GM19240 (cell line): ENCODE measurements around the gene TBX18.

Experiments used
- DNase-seq: peaks from one replicate; pipeline ENCODE4 v3.0.0; 2011; ENCODE audit warnings: low spot score; ENCODE audit not compliant: insufficient read length

Gene TBX18

DNA sequence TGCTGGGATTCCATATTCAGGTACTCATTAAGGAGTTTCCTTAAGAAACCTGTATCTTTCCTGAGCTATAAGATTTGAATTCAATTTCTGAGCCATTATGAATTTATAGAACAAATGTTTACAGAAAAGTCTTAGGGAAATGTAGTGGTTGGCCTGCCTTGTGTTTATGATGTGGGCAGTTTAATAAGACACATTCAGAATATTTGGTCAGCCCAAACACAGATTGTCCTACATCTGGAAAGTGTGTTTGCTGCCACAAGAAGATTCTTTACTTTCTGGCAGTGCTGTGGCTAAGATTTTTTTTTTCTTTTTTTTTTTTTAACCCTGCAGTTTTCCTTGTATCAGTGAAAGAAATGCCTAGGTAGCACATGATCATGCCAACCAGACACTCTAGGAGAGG, 15.2 kb downstream of the TBX18 start:
- no peak for DNase-seq

DNA sequence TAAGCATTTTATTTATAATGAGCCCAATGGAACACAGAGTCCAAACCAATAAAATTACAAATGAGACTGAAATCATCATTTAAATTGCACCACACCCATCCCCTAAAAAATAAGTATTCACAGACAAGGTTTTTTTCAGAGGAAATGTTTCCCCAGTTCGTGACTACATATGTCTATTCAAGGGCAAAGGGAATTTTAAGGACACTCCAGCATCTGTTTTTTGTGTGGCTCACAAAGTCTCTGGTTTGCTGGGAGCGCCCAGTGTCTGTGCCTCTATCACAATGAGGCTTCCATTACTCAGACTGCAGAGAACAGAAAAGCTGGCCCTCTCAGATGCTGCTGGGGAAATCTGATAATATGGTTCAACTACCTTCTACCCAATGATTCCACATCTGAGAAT, 16.0 kb downstream of the TBX18 start:
- no peak for DNase-seq

DNA sequence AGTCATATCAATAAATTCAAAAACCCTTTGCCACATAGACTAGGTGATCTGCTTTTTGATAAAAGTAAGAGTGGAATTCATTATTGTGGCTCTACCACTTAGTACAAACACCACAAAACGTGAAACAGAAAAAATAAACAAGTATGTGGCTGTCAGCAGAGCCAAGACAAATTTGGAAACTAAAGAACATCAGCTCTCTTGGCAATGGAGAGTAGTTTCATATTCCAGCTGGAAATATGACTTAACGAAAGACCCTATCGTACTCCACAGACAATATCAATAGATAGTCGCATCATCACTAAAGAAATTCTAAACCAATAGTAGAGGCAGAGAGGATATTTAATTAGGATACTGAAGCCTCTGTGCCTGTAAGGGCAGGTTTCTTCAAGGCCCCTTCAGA, 20.8 kb downstream of the TBX18 start:
- DNase-seq = no peak

DNA sequence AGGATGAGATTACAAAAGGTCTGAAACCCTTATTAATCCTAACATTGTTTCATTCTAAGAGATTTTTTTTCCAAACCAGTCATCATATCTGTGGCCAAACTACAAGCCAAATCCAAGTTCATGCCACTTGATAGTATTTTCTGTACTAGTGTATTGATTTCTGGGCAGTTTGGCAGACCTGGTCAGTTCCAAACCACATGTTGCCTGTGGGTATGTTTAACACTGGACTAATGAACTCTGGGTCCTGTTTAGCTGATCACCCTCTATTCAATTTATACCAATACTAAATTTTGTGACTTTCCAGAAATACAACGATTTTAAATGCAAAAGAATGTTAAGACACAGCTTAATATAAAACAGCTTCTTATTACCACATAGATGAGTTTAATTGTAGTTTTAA, 24.0 kb downstream of the TBX18 start:
- DNase-seq = no peak

DNA sequence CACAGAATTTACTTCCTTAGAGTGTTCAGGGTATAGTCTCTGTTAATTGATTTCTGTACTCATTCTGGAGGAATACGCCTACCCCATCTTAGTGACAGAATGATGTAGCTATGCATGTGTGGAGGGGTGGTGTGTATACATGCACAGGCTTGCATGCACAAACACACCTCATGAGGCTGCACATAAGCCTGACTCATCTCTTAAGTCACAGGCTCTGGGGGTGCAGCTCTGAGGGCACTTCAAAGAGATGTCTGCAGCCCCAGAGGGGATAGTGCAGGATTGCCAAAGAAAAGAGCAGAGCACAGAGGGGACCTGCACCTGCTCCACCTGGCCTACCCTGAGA, 24.6 kb downstream of the TBX18 start:
- DNase-seq = no peak

DNA sequence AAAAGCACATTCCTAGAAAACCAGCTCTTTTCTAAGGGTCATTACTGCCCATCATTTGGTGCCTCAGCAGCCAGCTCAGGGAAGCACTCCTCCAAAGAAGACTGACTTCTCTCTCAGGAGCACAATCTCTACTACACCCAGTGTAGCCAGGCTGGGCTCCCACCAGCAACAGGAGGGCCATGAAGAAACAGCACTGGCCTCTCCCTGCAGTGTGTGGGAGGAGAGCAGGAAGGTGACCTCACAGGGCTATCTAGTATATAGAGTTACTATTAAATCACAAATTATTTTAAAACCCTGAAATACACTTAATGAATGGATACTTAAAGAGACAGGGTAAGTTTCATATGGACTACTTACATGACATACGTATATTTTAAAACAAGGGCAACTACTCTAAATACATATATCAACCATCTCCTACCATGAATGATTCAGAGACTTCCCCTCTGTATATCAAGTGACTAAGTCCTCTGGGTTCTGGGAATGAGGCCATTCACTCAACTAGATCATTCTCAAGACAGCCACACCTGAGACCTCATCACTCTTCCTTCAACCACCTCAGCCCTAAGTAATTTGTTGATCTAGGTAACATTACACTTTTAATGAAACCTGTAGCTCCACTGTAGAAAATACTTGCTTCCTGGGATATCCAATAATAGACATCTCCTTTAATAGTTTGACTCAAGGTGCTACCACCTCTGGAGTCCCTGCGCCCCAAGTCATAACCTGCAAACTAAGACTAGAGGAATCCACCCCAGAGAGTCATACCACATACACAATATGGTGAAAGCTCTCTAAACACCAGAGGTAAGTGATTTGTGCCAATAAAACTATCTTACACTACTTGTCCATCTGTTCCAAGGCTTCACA, 25.2 kb downstream of the TBX18 start:
- DNase-seq = no peak

DNA sequence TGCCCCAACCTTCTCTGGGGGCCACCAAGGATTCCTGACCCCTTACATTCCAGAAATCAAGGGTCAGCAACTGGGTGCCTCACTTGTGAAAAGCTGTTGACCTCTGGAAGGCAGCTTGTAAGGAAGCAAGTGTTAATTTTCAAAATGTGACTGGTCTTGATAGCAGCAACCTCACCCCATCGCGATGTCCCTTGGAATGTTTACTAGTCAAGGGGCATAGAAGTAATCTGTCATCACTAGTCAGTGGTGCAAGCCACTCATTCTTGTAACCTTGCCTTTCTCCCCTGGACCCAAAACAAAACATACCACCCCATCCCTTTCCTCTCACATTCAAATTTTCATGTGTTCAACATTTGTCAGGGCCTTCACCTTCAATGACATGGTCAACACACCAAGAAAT, 30.5 kb downstream of the TBX18 start:
- DNase-seq = no peak

DNA sequence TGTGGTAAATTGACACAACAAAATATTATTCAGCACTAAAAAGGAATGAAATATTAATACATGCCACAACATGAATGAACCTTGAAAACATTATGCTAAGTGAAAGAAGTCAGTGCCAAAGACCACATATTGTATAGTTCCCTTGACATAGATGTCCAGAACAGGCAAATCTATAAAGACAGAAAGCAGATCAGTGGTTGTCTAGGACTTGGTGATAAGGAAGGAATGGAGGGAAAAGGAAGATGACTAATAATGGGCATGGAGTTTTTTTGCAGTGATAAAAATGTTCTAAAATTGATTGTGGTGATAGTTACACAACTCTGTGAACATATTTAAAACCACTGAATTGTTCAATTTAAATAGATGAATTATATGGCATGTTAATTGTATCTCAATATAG, 32.5 kb downstream of the TBX18 start:
- no peak for DNase-seq

DNA sequence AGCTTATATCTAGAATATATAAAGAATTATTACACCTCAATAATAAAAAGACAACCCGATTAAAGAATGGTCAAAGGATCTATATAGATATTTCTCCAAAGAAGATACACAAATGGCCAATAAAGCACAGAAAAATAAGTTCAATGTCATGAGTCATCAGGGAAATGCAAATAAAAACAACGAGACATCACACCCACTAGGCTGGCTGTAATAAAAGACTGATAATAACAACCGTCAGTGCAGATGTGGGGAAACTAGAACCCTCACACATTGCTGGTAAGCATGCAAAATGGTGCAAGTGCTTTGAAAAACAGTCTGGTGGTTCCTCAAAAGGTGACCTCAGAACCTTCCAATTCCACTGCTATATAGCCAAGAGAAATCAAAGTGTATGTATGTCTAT, 33.0 kb downstream of the TBX18 start:
- DNase-seq = no peak

DNA sequence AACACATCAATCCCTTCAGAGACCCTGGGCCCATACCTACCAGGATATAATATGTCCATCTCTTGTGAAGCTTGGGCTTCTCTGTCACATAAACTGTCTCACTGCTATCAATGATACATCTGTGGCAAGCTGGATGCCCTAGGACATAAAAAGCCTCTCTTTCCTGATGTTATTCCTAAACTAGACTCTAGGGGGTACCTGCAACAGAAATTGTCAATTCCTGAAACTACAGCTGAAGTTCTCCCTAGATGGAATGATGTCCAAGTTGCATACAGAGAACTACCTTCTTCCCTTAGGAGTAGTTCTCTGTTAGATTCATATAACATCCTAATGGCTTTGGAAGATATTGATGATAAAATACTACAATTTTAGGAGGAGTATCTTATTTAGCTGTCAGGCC, 35.8 kb downstream of the TBX18 start:
- DNase-seq = no peak

DNA sequence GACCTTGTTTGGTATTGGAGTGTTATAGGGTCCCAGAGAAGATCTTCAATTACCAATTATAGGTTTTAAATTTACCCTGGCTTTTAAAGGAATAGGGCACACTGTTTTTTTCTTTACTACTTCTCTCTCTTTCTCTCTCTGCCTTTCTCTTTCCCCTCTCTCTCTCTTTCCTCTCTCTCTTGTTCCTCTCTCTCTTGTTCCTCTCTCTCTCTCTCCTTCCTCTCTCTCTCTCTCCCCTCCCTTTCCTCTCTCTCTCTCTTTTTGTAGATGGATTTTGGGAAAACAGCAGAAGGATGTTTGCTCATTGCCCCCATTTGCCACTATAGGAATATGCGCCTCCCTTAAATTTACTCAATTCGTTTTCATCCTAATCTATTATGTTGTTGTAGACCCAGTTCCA, 45.2 kb downstream of the TBX18 start:
- DNase-seq = no peak

DNA sequence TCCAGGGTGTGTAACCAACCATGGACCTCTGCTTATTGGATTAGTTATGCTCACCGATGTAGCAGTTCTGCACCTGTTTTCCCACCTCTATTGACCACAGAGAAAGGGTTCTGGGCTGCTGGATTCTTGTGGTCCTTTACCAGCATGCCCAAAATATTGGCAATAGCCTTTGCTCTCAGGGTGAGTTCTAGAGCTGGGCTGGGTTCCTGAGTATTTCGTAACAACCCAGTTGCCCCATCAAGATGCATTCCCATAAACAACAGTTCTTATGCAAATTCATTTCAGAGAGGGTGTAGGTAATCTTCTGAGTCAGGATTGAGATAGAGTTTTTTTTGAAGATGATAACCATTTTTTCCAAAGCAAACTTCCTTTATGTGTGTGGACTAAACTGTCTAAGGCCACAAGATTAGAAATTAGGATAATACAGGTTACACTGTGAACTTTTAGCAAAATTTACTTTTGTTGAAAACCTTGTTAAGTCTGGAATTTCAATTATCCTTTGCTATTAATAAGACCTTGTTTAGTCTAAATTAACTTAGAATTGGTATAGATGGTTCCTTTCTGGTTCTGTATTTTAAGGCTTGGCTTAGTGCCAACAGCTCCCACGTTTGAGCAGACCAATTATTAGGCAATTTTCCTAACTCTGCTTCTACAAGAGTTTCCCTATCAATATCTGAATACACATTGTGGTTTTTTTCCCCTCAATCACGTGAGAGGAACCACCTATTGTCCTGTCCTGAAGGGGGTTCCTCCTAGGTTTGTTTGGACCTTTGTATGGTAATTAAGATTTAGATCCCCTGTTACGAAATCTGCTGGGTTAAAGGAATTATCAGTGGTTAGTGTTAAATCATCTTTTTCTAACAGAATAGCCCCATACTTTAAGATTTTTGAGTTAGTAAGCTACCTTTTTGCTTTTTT, 46.1 kb downstream of the TBX18 start:
- no peak for DNase-seq

DNA sequence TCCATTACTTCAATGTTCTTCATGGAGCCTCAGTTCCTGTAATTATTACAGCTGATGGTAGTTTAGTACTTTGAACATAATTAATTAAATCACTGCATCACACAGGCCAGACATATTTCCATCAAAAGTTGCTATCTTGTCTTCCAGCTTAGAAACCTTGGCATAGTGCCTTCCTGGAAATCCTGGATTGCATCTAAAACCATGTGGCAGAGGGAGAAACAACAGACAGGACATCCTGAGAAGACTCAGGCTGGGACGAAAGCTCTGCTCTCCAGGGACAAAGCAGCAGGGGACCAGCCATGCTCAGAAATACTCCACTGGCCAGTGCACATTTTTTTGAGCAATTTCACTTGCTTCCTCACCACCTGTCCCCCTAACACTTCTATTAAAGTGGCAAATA, 55.3 kb downstream of the TBX18 start:
- no peak for DNase-seq

DNA sequence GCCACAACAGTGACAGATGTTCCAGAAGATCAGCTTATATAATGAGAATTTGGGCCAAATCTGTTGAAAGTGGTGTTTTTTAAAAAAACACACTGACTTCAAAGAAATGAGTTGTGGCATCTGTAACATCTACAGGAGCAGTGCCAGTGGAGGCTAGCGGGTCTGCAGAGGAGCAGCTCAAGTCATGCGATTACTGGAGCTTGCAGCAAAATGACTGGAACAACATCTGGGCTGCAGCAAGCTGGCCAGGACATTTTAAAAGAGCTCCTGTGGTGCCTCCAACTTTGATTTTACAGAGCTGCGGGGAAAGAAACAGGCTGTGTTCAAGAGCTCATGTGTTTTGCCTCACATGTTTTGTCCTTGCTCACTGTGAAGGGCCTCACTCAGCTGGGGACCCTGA, 57.2 kb downstream of the TBX18 start:
- DNase-seq = no peak

DNA sequence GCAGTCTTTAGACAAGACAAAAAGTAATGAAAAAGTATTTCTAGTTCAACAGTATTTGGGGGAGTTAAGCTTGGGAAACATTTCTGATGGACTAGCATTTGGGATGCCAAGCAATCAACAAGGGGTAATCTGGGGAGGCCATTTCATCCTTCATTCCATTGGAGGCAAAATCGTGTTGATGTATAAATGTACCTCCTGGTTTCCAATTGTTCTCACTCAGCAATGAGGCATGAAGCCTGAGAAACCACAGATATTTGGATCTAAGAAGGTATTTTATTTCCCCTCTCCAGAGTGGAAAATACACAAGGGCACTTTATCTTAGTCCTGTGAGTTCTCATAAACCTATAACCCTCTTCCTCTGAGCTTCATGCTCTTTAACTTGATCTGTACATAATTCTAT, 68.2 kb downstream of the TBX18 start:
- DNase-seq = no peak

DNA sequence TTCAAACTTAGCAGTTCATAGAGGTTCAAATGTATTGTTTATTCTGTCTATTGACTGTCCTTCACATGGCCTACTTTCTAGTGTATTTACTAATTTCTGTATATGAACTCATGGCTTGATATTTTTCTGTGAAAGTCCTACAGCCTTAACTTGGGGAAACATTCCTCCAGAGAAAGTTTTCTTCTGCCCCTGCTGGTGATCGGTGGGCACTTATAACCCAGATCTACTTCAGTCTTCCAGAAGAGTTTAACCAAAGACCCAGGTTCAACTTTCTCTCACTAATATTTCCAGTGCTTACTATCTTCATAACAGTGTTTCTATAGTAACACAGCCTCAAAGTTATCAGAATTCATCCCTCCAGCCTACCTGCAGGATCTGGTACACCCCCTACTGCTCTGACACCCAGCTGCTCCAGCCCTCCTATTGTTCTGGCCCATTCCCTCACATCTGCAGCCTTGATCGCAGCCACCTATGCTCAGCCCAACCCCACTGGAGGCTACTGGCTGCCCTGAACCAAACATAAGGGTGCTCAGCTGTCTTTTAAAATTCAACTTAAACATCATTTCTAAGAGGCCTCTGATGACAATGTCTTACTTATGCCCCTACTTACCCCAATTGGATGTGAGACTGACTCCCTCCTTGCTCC, 72.3 kb downstream of the TBX18 start:
- no peak for DNase-seq

DNA sequence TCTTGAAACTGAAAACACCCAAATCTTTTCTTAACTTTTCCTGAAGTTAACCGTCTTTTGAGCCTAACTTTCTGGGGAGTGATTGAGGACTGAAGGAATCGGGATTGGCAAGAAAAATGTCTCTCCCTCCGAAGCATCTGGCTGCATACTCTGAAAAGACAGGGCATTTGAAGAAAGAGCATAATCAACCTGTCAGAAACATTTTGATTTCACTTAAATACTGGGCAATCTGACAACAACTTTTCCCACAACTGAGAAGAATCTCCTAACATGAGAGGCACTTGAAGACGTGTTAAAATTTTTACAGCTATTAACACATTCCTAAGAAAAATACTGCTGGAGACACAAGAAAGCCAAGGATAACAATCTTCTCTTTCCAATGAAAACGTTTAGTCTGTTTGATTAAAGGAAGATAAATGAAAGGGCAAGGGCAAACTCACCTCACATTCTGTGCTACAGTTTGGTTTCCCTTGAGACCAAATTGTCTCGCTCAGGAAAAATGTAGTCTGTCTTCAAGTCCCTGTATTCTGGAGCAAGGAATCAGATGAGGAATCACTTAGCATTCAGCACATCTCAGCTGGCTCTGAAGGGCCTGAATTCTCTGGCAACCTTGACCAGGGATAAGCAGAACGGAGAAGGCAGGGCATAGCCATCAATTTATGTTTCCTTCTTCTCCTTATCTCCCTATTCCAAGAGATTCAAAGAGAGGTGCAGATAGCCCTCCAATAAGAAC, 76.1 kb downstream of the TBX18 start:
- no peak for DNase-seq

DNA sequence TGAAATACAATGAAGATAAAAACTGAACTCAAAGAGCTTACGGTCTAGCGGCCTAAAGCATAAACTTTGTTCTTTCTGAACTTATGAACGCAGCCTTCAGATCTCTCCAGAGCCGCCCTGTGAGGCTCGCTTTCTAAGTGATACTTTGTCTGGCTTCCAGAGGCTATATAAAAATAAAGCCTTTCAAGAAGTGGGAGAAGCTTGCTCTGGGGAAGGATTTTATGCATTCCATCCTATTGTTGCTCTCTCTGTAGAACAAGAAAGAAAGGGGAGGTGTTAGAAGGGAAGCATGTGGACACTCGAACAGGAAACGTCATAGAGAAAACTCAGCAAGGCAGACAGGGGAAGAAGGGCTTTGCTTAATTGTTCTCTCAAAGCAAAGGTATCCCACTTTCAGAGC, 77.0 kb downstream of the TBX18 start:
- DNase-seq = no peak

DNA sequence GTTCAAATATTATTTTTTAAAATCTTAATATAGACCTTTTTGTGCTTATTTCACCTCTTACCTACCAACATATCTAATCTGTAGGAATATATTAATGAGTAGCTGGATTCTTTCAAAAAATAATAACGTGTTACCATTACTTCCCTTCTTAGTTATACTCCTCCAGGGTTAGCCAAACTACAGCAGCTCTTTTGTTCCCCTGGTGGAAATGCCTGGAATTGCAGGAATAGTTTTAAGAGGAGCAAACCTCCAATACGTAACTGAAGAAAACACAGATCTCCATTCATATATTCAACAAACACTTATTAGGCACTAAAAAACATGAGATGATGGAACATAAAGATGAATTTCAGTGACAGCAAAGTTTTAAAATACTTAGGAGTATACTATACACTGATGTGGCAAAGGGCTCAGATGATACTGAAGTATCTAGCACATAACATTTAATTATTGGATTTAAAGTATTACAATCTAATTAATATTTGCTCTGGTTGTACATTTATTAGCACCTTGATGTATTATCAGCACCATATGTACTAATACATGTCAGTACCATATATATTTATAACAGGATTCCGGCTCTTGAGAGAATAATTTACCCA, 78.3 kb downstream of the TBX18 start:
- DNase-seq = no peak

DNA sequence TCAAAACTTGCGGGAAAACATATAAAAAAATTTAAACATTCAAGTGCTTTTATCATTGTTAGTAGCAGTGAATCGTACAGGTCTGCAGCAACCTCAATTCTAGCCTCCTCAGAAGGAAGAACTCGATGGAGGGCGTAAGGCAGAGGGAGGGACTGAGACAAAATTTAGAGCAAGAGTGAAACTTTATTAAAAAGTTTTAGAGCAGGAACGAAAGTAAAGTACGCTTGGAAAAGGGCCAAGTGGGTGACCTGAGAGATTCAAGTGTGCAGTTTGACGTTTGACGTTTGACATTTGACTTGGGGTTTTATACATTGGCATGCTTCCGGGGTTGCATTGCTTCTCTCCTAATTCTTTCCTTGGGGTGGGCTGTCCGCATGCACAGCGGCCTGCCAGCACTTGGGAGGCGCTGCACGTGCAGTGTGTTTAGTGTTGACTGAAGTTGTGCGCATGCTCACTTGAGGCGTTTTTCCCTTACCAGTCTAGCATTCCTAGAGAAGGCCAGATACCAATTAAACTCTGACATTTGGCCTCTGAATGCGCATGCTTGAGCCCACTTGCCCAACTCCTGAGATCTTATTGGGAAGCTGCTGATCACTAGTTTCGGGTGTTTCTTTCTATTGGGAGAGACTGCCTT, 82.6 kb downstream of the TBX18 start:
- DNase-seq = no peak

DNA sequence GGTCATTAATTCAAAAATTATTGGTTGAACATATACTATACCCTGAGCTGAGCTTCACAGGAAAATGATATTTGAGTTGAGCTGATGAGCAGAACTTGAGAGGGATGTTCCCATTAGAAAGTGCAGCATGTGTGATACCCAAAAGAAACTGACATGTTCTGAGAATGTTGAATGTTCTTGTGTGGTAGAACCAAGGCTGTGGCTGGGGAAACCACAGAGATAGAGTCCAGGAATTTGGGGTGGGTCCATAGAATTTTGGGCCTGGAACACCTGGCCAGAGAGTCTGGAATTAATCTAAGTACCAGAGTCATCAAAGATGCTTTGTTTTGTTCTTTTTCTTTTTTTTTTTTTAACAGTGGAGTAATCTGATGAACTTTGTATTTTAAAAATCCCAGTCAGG, 88.7 kb downstream of the TBX18 start:
- no peak for DNase-seq
